ENCODE measurements around the gene METTL14. TPM values are rescaled to one million over a fixed set of nuclear protein-coding genes. Genes with fewer than 3 reads are reported as not detected.
A peak's percentile ranks its signal among the peaks of the same experiment; 100 is the strongest.

Gene METTL14
- total and polyA plus RNA-seq, 3 donors from 2014 or later, result 49.2 to 74.3 (median 54.8) TPM

- peaks cover 64% of the 10 kb centered on the region for H3K4me1 ChIP-seq
- no peak overlapping the region for H3K4me3 ChIP-seq
- H3K9me3 ChIP-seq, result no peaks in the 10 kb centered on the region
- no peak for DNase-seq
- H3K27ac ChIP-seq, result peak overlapping the region; percentile 13 to 66
- WGBS, 2 donors, result 61 to 64% methylated on average over 3 of the region's 3 CpGs
- no peaks in the 10 kb centered on the region for H3K27me3 ChIP-seq
- TF ChIP-seq POLR2A (IDR thresholded peaks at IDR 0.05), result no peak
- no peak for TF ChIP-seq CTCF (IDR thresholded peaks at IDR 0.05)
- intact Hi-C loops (cut with DNase I; ENCODE audit: low total_unique reads), result loop anchor here (10.0 kb wide), 1 partner anchor 202 kb away; no protein-coding TSS in a partner anchor
- no peaks in the 10 kb centered on the region for H3K36me3 ChIP-seq (ENCODE audit: low read depth, missing control alignments)
These were observed 77.7 kb downstream of the METTL14 start for GRCh38 chr4:118762730-118763477.

Small RNA genes lying within 50 kb of the gene (small RNA-seq; reads per million reads assigned to genes)
- gene SEPT14P4, result 0 to 0.09 reads per million in 2 donors

Other genes starting within 250 kb of the METTL14 start
- 10 to 100 TPM; 53.4 to 74.1 TPM for gene SEC24D, start 150.7 kb downstream of the METTL14 start, total RNA-seq
- gene SEC24D, start 150.7 kb downstream of the METTL14 start, polyA plus RNA-seq (ENCODE audit: insufficient read depth, low read depth, low replicate concordance), result 62.2 TPM
- 10 to 100 TPM; 44.3 to 53.4 TPM for gene SYNPO2, start 203.5 kb downstream of the METTL14 start, total RNA-seq
- gene SYNPO2, start 203.5 kb downstream of the METTL14 start, polyA plus RNA-seq (ENCODE audit: insufficient read depth, low read depth, low replicate concordance), result 29.1 TPM